DMS 273 (cell line): ENCODE measurements around the gene GPR152.
"Not testable (repeated sequence)": the region's sequence is repeated elsewhere in the genome, so short reads cannot be mapped to it uniquely, and the experiment has no call there.

ENCODE experiments used
- DNase-seq: peaks from one replicate; lab custom pipeline; 2025; ENCODE audit not compliant: unreplicated experiment; lab: John Stamatoyannopoulos, UW

The GPR152 gene

DNA sequence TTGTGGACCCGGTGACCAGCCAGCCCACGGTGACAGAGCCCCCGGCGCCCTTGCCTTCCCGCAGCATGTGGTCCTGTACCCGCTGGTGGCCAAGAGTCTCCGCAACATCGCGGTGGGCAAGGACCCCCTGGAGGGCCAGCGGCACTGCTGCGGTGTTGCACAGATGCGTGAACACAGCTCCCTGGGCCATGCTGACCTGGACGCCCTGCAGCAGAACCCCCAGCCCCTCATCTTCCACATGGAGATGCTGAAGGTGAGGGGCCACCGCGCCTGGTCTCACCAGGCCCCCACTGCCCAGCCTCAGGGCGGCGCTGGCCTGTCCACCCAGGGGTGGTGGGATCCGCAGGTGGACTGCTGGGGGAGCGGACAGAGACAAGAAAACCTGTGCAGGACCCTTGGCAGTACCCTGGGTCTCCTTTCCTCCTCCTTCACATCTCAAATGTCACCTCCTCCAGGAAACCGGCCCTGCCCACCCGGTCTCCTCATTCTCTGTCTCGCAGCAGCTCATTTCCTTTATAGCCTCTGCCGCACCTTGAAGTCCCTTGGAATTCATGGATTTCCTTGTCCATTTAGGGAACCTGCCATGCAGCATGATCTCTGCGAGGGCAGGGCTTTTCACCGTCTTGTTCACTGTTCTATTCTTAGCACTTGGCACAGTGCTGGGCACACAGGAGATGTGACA, 36.8 kb upstream of the GPR152 start:
- DNase-seq, result no peak

DNA sequence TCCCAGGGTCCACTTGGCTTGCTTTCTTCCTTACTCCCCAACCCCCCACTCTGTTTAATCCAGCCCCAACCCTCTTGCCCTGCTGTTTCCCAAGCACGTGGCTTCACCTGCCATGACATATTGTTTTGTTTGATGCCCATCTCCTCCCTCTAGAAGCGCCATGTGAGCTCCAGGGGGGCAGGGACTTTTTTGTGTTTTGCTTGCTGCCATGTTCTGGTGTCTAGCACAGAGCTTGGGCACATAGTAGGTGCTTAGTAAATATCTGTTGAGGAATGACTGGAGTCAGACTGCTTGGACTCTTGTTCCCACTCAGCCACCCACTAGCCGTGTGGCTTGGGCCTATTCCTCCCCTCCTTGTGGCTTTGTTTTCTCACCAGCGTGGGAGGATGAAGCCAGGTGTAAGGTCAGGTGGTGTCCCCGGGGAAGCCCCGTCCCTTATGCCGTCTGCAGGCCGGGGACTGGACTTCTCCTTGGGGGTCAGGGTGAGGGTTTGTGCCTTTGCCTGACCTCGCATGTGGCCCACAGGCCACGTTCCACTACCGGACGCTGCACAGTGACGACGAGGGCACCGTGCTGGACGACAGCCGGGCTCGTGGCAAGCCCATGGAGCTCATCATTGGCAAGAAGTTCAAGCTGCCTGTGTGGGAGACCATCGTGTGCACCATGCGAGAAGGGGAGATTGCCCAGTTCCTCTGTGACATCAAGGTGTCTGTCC, 34.1 kb upstream of the GPR152 start:
- DNase-seq, result no peak

DNA sequence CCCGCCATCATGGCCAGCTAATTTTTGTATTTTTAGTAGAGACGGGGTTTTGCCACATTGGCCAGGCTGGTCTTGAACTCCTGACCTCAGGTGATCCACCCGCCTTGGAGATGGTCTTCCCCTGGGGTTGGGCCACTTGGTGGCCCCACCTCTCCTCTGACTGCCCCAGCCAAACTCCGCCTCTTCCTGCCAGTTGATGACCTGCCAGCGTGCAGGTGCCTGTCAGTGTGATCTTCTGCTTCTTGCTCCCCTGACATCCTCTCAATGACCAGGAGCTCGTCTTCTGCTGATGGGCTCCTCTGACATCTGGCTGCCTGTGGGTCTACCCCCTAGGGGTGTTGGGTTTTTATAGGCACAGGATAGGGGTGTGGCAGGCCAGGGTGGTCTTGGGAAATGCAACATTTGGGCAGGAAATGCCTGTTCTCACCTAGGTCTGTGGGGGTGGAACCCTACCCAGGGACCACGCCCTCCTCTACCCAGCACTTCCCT, 33.4 kb upstream of the GPR152 start:
- DNase-seq, result not testable (repeated sequence)

DNA sequence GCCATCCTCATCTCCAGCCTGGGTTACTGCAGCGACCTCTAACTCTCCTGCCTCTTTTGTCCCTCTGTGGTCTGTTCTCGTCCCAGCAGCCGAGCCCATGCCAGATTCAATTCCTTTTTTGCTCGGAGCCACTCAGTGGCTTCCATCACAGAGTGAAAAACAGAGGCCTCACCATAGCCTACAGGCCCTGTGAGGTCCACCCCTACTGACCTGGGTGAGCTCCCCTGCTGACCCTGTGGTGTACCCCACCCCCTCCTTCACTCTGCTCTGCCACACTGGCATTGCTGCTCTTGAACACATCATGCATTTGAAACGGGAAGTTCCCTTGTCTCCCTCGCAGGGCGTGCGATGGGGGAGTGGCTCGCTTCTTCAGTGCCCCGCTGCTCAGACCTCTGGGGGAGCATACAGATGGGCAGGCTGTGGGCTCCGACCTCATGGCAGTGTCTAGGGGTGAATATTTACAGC, 32.4 kb upstream of the GPR152 start:
- no peak for DNase-seq

DNA sequence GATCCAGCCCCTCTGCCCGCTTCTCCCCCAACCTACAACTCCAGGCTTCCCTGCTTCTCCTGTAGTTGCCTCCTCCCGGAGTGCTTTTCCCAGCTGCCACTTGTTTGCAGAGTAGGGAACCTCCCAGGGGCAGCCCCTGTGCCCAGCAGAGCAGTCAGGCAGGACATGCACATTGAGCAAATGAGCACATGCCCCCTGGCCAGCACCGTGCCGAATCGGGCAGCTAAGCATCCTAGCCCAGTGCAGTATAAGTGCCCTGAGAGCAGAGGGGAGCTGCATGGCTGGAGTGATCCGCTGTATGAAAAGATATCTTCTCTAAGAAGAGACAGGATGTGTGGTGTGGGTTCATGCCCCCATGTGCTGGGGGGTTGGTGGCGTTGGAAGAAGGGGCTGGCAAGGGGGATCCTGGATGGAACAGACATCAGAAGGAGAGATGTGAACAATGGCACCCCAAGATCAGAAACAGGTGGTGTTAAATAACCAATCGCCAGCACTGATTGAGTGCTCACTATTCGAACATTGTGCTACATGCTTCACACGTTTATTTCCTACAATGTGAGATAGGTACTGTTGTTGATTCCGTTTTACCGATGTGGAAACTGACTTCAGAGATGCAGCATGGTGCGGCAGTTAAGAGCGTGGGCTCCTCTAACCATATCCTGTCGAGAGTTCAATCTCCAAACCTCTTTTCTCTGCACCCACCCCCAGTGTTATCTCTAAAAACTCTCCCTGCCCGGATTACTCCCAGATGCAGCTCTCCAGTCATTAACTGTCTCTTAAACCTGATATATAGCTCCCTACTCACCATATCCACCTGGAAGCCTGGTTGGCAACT, 31.5 kb upstream of the GPR152 start:
- no peak for DNase-seq

DNA sequence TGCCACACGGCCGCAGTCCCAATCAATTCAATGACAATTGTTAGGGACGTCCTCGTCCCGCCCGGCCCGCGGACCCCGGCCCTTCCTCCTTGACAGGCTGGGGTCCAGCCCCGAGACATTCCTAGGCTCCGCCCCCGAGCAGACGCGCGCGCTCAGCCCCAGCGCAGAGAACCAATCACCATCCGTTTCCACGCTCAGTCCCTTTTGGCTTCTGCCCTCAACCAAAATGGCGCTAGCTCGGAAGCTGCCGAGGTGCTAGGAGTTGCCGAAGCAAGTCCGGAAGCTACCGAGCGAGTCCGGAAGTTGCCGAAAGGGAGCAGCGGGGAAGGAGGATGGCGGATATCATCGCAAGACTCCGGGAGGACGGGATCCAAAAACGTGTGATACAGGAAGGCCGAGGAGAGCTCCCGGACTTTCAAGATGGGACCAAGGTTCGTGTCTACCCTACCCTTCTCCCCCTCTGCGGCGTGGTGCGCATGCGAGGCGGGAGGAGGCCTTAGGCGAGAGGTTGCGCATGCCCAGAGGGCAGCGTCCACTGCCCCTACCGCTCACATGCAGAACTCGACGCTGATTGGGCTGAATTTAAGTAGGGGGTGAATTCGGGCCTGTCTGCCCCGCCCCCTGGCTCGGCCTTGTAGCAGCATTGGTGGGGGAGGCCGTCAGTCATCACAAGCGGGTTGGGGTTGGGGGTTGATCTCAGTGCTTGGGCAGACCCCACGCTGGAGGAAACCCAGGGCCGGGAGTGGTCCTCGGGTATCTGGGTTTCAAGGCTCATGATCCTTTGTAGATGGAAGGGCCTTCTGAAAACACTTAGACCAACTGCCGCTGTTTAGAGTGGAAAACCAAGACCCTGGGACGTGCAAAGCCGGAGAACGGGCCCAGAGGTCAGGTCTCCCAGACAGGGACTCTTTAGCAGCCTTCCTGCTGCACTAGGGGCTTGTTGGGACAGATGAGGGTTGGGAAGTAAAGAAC, 30.6 kb upstream of the GPR152 start, which contains the start of gene AIP:
Gene AIP, plus strand, starts transcription at position 200 of the 972 bp plus-strand sequence. Its CDS starts 133 bp downstream, at position 333.
- DNase-seq, result peak; percentile 98

DNA sequence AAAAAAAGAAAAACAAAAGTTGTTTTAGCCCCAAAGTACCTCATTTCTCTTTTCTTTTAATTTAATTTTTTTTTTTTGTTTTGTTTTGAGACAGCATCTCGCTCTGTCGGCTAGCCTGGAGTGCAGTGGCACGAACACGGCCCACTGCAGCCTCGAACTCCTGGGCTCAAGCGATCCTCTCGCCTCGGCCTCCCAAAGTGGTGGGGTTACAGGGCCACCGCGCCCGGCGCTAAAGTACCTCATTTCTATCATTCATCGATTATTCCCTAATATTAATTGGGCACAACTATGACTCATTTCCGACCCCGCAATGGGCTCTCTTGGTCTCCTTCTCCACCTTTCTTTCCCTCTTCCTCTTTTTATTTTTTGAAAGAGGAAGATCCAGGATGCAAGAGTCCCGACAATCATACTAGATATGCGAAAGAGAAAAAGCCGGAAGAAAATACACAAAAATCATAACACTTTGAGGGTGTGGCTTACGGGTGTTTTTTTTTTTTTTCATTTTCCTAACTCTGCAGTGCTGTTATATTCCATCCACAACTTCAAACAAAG, 29.8 kb upstream of the GPR152 start:
- no peak for DNase-seq

DNA sequence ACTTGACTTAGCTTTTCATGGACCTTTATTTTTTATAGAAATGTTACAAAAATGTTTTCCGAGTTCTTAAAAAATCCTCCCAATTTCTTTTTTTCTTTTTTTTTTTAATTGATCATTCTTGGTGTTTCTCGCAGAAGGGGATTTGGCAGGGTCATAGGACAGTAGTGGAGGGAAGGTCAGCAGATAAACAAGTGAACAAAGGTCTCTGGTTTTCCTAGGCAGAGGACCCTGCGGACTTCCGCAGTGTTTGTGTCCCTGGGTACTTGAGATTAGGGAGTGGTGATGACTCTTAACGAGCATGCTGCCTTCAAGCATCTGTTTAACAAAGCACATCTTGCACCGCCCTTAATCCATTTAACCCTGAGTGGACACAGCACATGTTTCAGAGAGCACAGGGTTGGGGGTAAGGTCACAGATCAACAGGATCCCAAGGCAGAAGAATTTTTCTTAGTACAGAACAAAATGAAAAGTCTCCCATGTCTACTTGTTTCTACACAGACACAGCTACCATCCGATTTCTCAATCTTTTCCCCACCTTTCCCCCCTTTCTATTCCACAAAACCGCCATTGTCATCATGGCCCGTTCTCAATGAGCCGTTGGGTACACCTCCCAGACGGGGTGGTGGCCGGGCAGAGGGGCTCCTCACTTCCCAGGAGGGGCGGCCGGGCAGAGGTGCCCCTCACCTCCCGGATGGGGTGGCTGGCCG, 25.0 kb upstream of the GPR152 start:
- DNase-seq, result not testable (repeated sequence)

DNA sequence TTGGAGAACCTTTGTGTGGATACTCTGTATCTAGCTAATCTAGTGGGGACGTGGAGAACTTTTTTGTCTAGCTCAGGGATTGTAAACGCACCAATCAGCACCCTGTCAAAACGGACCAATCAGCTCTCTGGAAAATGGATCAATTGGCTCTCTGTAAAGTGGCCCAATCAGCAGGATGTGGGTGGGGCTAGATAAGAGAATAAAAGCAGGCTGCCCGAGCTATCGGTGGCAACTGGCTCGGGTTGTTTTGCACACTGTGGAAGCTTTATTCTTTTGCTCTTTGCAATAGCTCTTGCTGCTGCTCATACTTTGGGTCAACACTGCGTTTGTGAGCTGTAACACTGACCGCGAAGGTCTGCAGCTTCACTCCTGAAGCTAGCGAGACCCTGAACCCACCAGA, 24.2 kb upstream of the GPR152 start:
- not testable (repeated sequence) for DNase-seq

DNA sequence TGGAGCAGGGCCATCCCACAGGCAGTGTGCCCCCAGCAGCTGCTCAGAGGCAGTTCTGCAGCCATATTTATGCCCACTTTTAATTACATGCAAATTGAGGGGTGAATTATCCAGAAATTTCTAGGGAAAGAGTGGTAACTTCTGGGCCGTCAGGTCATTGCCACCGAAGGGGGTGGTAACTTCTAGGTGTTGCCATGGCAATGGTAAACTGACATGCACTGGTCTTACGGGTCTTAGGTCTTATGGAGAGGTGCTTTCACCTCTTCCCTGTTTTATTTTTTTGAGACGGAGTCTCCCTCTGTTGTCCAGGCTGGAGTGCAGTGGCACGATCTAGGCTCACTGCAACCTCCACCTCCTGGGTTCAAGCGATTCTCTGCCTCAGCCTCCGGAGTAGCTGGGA, 20.4 kb upstream of the GPR152 start:
- no peak for DNase-seq

DNA sequence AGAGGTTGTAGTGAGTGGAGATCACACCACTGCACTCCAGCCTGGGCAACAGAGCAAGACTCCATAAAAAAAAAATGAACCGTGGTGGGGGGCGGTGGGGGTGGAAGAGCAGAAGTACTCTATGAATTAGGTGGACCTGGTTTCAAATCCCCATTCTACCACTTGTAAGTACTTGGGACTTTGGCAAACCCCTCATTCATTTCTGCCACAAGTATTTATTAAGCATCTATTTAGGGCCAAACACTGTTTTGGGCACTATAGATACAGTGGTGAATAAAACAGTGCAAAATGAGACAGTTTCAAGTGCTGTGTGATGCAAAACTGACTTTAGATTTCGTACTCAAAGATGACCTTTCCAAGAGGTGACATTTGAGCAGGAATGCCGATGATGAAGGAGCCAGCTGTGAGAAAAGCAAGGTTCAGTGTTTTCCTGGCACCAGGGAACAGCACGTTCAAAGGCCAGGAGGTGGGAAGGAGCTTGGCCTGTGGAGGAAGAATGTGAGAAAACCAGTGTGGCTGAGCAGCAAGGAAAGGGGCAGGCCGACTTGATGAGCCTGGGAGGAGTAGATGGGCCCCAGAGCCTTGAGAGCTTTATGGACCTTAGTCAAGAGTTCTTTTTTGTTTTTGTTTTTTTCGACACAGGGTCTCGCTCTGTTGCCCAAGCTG, 17.9 kb upstream of the GPR152 start:
- DNase-seq, result no peak

DNA sequence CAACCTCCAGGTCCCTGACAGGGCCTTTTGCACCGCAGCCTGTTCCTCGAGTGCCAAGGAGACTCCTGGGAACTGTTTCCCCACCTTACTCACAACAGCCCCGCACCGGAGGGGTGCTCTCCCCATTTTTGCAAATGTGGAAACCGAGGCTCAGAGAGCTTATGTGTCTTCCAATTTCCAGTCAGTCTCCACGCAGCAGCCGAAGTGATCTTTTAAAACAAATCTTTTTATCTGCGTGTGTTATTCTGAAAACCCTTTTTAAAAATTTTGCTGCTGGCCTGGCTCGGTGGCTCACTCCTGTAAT, 16.9 kb upstream of the GPR152 start:
- DNase-seq, result no peak

DNA sequence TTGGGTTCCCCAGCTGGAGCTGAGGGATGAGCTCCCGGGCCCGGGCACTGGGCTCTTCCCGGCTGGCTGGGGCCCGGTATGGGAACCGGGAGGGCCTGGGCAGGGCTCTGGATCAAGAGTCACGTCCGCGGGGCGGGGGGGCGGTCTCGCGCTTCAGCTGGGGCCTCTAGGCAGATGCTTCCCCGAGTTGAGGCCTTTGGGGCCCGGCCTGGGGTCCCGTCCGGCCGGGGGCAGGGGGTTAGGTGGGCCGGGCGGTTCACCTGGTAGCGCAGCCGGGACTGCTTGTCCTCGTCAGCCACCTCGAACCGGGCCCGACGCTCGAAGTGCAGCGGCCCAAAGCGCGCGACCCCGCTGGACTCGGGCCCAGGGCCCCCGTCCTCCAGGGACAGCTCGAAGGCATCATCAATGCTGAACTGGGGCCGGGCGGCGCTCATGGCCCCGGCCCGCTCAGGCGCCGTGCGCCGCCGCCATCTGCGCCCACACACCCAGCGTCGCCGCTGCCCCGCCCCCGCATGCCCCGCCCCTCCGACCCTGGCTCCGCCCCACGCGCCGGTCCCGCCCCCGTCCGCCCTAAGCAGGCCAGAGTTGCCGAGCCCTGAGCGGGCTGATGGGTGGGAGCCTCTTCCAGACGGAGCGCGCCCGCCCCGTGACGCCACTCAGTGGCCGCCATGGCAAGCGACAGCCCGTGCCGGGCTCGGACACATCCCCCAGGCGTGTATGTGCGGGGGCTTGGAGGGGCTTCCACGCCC, 16.4 kb upstream of the GPR152 start, which contains the start of gene TMEM134:
Gene TMEM134, minus strand, starts transcription at position 493 of the 749 bp plus-strand sequence. Its CDS starts 59 bp downstream, at position 434.
- DNase-seq, result peak; percentile 92

DNA sequence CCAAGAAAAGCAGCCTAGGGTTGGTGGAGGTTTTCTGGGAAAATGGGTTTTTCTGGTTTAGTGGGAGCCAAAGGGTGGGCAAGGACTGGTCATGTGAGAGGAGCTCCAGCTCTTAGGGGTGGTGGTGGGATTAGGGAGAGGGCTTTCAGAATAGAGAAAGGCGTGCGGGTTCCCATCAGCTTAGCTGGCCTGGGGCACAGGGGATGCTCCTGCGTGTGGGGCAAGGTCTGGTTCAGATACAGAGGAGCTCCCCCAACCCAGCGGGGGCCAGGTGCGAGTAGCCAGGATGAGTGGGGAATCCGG, 15.9 kb upstream of the GPR152 start:
- no peak for DNase-seq

DNA sequence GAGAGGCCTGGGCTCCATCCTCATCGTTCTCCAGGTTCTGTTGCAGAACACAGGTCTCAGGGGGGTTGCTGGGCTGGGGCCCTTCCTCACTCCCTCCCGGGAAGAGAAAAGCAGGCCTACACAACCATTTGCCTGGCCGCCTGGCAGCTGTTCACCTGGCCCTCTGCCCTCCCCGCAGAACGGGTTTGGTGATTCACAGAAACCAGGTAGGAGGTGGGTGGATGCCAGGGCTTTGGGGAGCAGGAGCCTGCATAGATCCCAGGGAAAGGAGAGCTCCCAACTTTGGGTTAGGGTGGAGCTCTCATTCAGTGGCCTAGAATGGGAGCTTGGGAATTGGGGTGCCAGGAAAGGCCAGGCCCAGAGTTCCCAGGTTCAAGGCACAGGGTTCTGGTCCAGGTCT, 15.5 kb upstream of the GPR152 start:
- peak; percentile 59 for DNase-seq

DNA sequence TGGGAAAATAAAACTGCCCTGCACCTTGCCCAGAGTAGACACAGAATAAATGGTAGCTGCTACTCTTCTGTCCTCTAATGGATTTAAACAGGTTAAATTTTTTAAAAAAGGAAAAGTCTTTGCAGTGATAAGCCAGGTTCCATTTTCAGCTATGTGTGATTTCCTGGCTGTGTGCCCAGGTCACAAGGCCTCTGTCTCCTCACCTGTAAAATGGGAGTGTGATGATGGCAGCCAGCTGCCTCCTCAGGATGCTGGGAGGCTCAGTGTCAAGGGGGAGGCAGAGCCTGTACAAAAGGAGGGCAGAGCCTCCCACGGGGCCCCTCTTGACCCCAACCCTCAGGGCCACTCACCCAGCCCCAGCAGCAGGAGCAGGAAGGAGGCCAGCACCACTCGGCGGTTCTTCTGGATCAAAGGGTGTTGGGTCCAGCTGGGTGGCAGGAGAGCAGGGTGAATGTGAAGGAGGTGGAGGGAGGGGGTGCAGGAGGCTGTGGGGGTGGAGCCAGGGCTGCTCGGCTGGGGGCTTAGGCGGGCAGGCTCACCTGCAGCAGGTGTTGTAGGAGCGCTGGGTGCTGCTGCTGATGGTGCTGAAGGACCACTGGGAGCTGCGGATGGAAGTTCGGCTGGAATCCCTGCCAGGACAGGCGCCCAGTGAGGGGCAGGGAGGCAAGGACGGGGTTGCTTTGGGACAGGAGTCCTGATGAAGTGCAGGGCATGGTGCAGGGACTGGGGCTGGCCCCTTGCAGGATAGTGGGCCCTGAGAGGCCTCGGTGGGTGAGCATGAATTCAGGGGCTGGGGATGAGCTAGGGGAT, 14.6 kb upstream of the GPR152 start:
- no peak for DNase-seq

DNA sequence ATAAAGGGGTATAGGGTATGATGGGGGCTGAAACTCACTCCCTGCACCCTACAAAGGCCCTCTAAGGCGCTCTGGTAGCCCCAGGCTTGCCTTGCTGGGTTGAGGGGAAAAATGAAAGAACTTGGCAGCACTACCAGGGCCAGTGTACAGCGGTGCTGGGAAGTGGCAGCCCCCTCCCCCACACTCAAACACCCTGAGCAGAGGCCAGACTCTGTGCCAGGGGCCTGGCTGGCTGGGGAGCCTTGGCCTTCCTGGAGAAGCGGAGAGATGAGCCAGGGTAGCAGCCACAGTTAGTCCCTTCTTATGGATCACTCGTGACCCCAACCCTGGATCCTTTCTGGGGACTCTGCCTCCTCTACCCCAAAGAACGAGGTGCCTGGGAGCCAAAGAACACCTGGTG, 13.8 kb upstream of the GPR152 start:
- no peak for DNase-seq

DNA sequence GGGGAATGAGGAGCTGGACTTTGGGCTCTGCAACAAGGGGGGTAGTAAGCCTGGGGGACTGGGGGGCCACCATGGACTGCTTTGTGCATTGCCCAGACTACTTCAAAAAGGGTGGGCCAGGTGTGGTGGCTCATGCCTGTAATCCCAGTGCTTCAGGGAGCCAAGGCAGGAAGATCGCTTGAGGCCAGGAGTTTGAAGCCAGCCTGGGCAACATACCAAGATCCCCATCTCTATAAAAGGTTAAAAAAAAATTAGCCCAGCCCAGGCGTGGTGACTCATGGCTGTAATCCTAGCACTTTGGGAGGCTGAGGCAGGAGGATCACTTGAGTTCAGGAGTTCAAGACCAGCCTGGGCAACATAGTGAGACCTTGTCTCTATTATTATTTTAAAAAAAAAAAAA, 13.0 kb upstream of the GPR152 start:
- DNase-seq, result not testable (repeated sequence)
